PC-3 (cell line): ENCODE measurements around the gene DENND11. TPM values are rescaled to one million over a fixed set of nuclear protein-coding genes. Genes with fewer than 3 reads are reported as not detected.

ENCODE experiments used
- ATAC-seq: fragments of 200-7000 bp; cut with Tn5 transposase; 2 replicates; pipeline ENCODE4 v1.9.1; 2020; ENCODE audit warnings: mild to moderate bottlenecking, moderate library complexity
- Bru-seq: library from RNA; stranded (reverse); fragments of 400-500 nt; gene quantifications from one replicate; lab custom pipeline; 2021; lab: Mats Ljungman, UMichigan
- BruChase-seq, 2 experiments: library from RNA; stranded (reverse); fragments of 400-500 nt; gene quantifications; one replicate each; lab custom pipeline; 2021; lab: Mats Ljungman, UMichigan
- BruUV-seq: library from RNA; stranded (reverse); fragments of 400-500 nt; replicated peaks from 2 replicates; lab custom pipeline; 2021; lab: Mats Ljungman, UMichigan
- CTCF ChIA-PET: fragments of 300-600 bp; sonication (Branson Sonifier 250); formaldehyde crosslinking; loops from one replicate; lab custom pipeline; 2022; ENCODE audit warnings: antibody characterized with exemption; lab: Charles Lee
- POLR2A ChIA-PET: fragments of 300-600 bp; sonication (Branson Sonifier 250); formaldehyde crosslinking; loops from one replicate; lab custom pipeline; 2022; ENCODE audit warnings: antibody characterized with exemption; ENCODE audit not compliant: unreplicated experiment; lab: Charles Lee
- DNase-seq: peaks from one replicate; pipeline ENCODE4 v3.0.0-alpha.2; 2015
- H2AFZ ChIP-seq: fragments of 300-600 bp; sonication (generic); 2 replicates; pipeline ENCODE4 v1.6.0; 2016; ENCODE audit warnings: antibody characterized with exemption, low read length
- H3F3A ChIP-seq: fragments of 300-600 bp; sonication (generic); one replicate; pipeline ENCODE4 v1.6.0; 2017; ENCODE audit warnings: antibody characterized with exemption, low read length, control low read depth, mild to moderate bottlenecking; ENCODE audit not compliant: unreplicated experiment
- H3K27ac ChIP-seq: fragments of 300-600 bp; sonication (generic); 2 replicates; pipeline ENCODE4 v1.5.1; 2016; ENCODE audit warnings: mild to moderate bottlenecking, low read length
- H3K27me3 ChIP-seq: fragments of 300-600 bp; sonication (generic); 2 replicates; pipeline ENCODE4 v1.6.1; 2016; ENCODE audit warnings: low read length, mixed read lengths
- H3K36me3 ChIP-seq: fragments of 300-600 bp; sonication (generic); 2 replicates; pipeline ENCODE4 v1.6.1; 2016; ENCODE audit warnings: low read depth, mixed run types, low read length, mixed read lengths
- H3K4me1 ChIP-seq: fragments of 300-600 bp; sonication (generic); 2 replicates; pipeline ENCODE4 v1.5.1; 2016; ENCODE audit warnings: low read length; ENCODE audit not compliant: insufficient read depth
- H3K4me2 ChIP-seq: fragments of 300-600 bp; sonication (generic); 2 replicates; pipeline ENCODE4 v1.6.0; 2016; ENCODE audit warnings: low read length
- H3K4me3 ChIP-seq: fragments of 300-600 bp; sonication (generic); 2 replicates; pipeline ENCODE4 v1.5.1; 2016; ENCODE audit warnings: mild to moderate bottlenecking, low read length, mixed read lengths
- H3K79me2 ChIP-seq: fragments of 300-600 bp; sonication (generic); 2 replicates; pipeline ENCODE4 v1.6.1; 2017; ENCODE audit warnings: low read length, mixed read lengths
- H3K9ac ChIP-seq: fragments of 300-600 bp; sonication (generic); 2 replicates; pipeline ENCODE4 v1.6.0; 2016; ENCODE audit warnings: mild to moderate bottlenecking, low read length
- H3K9me2 ChIP-seq: fragments of 300-600 bp; sonication (generic); replicated peaks from 2 replicates; pipeline ENCODE4 v1.6.1; 2016; ENCODE audit warnings: mixed run types, low read length, mixed read lengths
- H3K9me3 ChIP-seq: fragments of 300-600 bp; sonication (generic); 2 replicates; pipeline ENCODE4 v1.6.1; 2016; ENCODE audit warnings: low read length, mixed read lengths
- H4K20me1 ChIP-seq: fragments of 300-600 bp; sonication (generic); 2 replicates; pipeline ENCODE4 v1.6.1; 2016; ENCODE audit warnings: low read length, mixed read lengths
- EZH2 ChIP-seq: fragments of 300-600 bp; sonication (generic); IDR thresholded peaks from one replicate; pipeline ENCODE4 v1.6.1; 2017; ENCODE audit warnings: antibody characterized with exemption, mild to moderate bottlenecking, low read length; ENCODE audit not compliant: unreplicated experiment
- EZH2phosphoT487 ChIP-seq: fragments of 300-600 bp; sonication (generic); IDR thresholded peaks from 2 replicates; pipeline ENCODE4 v1.6.1; 2018; ENCODE audit warnings: mild to moderate bottlenecking, antibody characterized with exemption, low read length, borderline replicate concordance
- intact Hi-C: fragments of 100-400 bp; cut with micrococcal nuclease; formaldehyde crosslinking; loops from 2 replicates; pipeline ENCODE4 v1.9.0; 2023
- long read RNA-seq: library from polyadenylated mRNA; unstranded; transcript quantifications from one replicate; pipeline ENCODE4 v2.0.0, GENCODE V29; 2021; ENCODE audit not compliant: unreplicated experiment
- total RNA-seq: library from RNA; depleted of rRNA; stranded (reverse); fragments of >200 nt; gene quantifications from 2 replicates; pipeline ENCODE4 v1.2.3, GENCODE V29; 2014; rRNA removed
- TF ChIP-seq, protein P1 (sequence below): fragments of 300-600 bp; sonication (generic); conservative IDR thresholded peaks from 2 replicates; pipeline ENCODE4 v1.5.1; 2017; ENCODE audit warnings: antibody characterized with exemption, low read depth, mild to moderate bottlenecking, low read length

Gene DENND11, protein sequence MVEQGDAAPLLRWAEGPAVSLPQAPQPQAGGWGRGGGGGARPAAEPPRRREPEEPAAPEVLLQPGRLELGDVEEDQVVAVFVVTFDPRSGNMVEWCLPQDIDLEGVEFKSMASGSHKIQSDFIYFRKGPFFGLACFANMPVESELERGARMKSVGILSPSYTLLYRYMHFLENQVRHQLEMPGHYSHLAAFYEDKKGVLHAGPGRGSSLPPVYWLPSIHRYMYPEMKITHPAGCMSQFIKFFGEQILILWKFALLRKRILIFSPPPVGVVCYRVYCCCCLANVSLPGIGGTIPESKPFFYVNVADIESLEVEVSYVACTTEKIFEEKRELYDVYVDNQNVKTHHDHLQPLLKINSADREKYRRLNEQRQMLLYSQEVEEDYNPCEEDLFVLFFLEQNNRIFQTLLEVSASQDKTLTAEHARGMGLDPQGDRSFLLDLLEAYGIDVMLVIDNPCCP
- total RNA-seq (6.7 and 6.9 TPM in 2 replicates), Bru-seq, nascent RNA (percentile 73 among the genes with signal in this experiment), BruChase-seq, experiment 1, labeled RNA remaining after a 6-hour chase (percentile 80 among the genes with signal in this experiment), BruChase-seq, experiment 2, labeled RNA remaining after a 2-hour chase (percentile 80 among the genes with signal in this experiment)
- long read RNA-seq, full-length matches to known transcripts = 14 of 49 reads
- long read RNA-seq, partial matches to known transcripts = 13 of 49 reads
- long read RNA-seq, other reads (novel, unspliced or antisense) = 22 of 49 reads

DNA sequence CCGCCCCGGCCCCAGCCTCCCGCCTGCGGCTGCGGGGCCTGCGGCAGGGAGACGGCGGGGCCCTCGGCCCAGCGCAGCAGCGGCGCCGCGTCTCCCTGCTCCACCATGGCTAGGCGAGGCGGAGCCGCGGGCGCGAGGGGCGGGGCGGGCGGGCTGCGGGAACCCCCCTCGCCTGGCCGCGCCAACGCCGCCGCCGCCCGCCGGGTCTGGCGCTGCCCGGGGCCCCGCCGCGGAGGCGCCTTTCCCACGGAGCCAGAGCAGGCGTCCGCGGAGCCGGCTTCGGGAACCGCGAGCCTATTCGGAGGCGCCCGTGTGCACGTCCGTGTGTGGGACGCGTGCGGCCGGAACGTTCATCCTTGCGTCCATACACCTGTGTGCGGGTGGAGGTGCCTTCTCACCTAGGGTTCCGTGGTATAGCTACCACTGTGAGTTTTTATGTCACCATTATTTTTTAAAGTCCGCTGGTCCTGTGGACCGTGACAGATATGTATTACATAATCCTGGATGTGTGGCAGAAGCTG is at the start of gene DENND11:
TSS of gene DENND11 (minus strand) at position 120 of the 521 bp plus-strand sequence. CDS start at position 107, 13 bp downstream.
- Histone ChIP-seq H3K4me1 (peaks cover 55% of the 10 kb centered on the region), H2AFZ (peak within 1 kb of the TSS; percentile 81), H3K27ac (no peak within 1 kb of the TSS), H4K20me1 (no peaks in the 10 kb centered on the region), H3F3A (no peaks in the 10 kb centered on the region), H3K36me3 (no peaks in the 10 kb centered on the region), H3K79me2 (peaks cover 29% of the 10 kb centered on the region), H3K27me3 (no peaks in the 10 kb centered on the region), H3K4me2 (peak within 1 kb of the TSS; percentile 94), H3K9ac (peak within 1 kb of the TSS; percentile 55), H3K9me3 (no peaks in the 10 kb centered on the region), H3K9me2 (no peaks in the 10 kb centered on the region), H3K4me3 (peak within 1 kb of the TSS; percentile 75)
- ATAC-seq (peak; percentile 64), DNase-seq (peak; percentile 37)
- ChIA-PET CTCF (interaction anchor here (0.7 to 1.1 kb wide), 2 partner anchors 36 to 48 kb away, joined by 3 to 5 read pairs; partner anchors contain the start of gene SSBP1), POLR2A (interaction anchor here (1.5 kb wide), 1 partner anchor 36 kb away, joined by 10 read pairs; the partner anchor contains the start of gene SSBP1)
- TF ChIP-seq, protein P1, sequence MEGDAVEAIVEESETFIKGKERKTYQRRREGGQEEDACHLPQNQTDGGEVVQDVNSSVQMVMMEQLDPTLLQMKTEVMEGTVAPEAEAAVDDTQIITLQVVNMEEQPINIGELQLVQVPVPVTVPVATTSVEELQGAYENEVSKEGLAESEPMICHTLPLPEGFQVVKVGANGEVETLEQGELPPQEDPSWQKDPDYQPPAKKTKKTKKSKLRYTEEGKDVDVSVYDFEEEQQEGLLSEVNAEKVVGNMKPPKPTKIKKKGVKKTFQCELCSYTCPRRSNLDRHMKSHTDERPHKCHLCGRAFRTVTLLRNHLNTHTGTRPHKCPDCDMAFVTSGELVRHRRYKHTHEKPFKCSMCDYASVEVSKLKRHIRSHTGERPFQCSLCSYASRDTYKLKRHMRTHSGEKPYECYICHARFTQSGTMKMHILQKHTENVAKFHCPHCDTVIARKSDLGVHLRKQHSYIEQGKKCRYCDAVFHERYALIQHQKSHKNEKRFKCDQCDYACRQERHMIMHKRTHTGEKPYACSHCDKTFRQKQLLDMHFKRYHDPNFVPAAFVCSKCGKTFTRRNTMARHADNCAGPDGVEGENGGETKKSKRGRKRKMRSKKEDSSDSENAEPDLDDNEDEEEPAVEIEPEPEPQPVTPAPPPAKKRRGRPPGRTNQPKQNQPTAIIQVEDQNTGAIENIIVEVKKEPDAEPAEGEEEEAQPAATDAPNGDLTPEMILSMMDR = no peak
- TF ChIP-seq EZH2phosphoT487 (no peak), EZH2 (no peak)
- BruUV-seq = no TSS peak
- intact Hi-C loops = no loop called here

DNA sequence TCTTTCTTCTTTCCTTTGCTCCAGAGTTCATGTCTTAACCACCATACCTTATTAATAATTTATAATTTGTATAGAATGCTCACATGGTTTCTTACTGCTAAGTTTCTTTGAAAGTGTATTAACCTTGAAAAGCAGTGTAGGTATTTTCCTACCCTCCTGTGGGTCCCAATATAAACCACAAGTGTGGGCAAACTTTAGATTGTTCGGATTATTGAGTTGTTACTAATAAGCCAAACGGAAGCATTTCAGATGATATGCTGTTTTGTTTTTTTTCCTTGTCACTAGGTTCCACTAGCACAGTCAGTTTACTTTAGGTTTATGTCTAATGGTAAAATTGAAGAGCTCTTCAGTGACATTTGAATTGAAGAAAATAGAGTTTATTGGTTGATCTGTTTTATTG is 46.4 kb upstream of the DENND11 start:
- no peaks in the 10 kb centered on the region for H3K9me2 ChIP-seq
- H3K27me3 ChIP-seq = no peaks in the 10 kb centered on the region
- no peak overlapping the region for H3K9ac ChIP-seq
- H3K9me3 ChIP-seq = peaks cover 15% of the 10 kb centered on the region
- H4K20me1 ChIP-seq = no peaks in the 10 kb centered on the region
- intact Hi-C loops = no loop called here
- H3K4me1 ChIP-seq = no peaks in the 10 kb centered on the region
- no TSS peak for BruUV-seq
- no peaks in the 10 kb centered on the region for H3F3A ChIP-seq
- ChIA-PET POLR2A (no interaction called here), CTCF (no interaction called here)
- no peak overlapping the region for H3K27ac ChIP-seq
- H3K36me3 ChIP-seq = peaks cover 88% of the 10 kb centered on the region
- H3K4me3 ChIP-seq = no peak overlapping the region
- H3K4me2 ChIP-seq = no peak overlapping the region
- TF ChIP-seq, protein P1 = no peak
- TF ChIP-seq EZH2phosphoT487 = no peak
- no peak for TF ChIP-seq EZH2
- no peak overlapping the region for H2AFZ ChIP-seq
- DNase-seq (no peak), ATAC-seq (no peak)
- 0 out of 2 replicates have a peak, but pooled peaks cover 5% of the 10 kb centered on the region for H3K79me2 ChIP-seq
